ENCODE measurements around the gene STYK1.

DNA sequence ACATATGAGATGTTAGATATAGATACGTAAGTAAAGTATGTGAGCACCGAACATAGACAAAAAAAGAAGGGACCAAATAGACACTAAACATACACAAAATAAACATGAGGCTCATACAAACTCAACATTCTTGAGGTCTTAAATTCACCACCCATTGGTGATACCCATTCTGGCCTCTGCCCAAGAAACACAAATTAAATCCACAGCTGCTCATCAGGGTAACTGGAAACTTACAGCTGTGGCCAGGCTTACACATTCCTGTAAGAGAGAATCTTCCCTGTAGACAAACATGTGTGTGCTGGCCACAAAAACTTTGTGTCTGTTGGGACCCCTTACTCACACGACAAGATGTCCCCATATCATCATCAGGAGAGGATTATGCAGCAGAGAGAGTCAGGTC is 82.9 kb downstream of the STYK1 start:
- TF ChIP-seq POLR2A (IDR thresholded peaks at IDR 0.05; ENCODE audit: low read depth, low read length) (no peak), POU2F2 (IDR thresholded peaks at IDR 0.05; ENCODE audit: low read depth, low read length) (no peak), TAF1 (IDR thresholded peaks at IDR 0.05; ENCODE audit: low read depth, low read length) (no peak), POLR2AphosphoS5 (IDR thresholded peaks at IDR 0.05; ENCODE audit: low read depth, low read length) (no peak), SPI1 (IDR thresholded peaks at IDR 0.05; ENCODE audit: low read depth, low read length) (no peak), PAX5 (IDR thresholded peaks at IDR 0.05; ENCODE audit: insufficient read depth, low read length, severe bottlenecking) (no peak)

Measured in GM12891 (cell line).